Measurements from ENCODE around the gene DGKE.

DGKE gene

GRCh38 chr17:56850591-56850990, 16.6 kb downstream of the DGKE start:
- DNase-seq (ENCODE audit: low read depth), result no peak

- no peak for DNase-seq (ENCODE audit: low read depth)
Observed at GRCh38 chr17:56851008-56851407, 17.1 kb downstream of the DGKE start.

GRCh38 chr17:56861899-56862298, 27.9 kb downstream of the DGKE start:
- no peak for DNase-seq (ENCODE audit: low read depth)

GRCh38 chr17:56863974-56864373, 30.0 kb downstream of the DGKE start:
- no peak for DNase-seq (ENCODE audit: low read depth)

GRCh38 chr17:56866076-56866475, 32.1 kb downstream of the DGKE start:
- no peak for DNase-seq (ENCODE audit: low read depth)

- DNase-seq (ENCODE audit: low read depth), result no peak
Observed at GRCh38 chr17:56866496-56866895, 32.5 kb downstream of the DGKE start.

GRCh38 chr17:56867948-56868376, 34.0 kb downstream of the DGKE start:
- DNase-seq (ENCODE audit: low read depth), result peak; percentile 44

GRCh38 chr17:56868716-56869115, 34.8 kb downstream of the DGKE start:
- no peak for DNase-seq (ENCODE audit: low read depth)

GRCh38 chr17:56870081-56870651, 36.2 kb downstream of the DGKE start:
- DNase-seq (ENCODE audit: low read depth), result no peak

GRCh38 chr17:56876766-56877179, 42.8 kb downstream of the DGKE start:
- DNase-seq (ENCODE audit: low read depth), result no peak

- DNase-seq (ENCODE audit: low read depth), result no peak
Observed at GRCh38 chr17:56879280-56879679, 45.3 kb downstream of the DGKE start.

GRCh38 chr17:56880133-56880532, 46.2 kb downstream of the DGKE start:
- no peak for DNase-seq (ENCODE audit: low read depth)

- no peak for DNase-seq (ENCODE audit: low read depth)
Observed at GRCh38 chr17:56880571-56880970, 46.6 kb downstream of the DGKE start.

- no peak for DNase-seq (ENCODE audit: low read depth)
Observed at GRCh38 chr17:56881685-56882295, 47.8 kb downstream of the DGKE start.

- no peak for DNase-seq (ENCODE audit: low read depth)
Observed at GRCh38 chr17:56883616-56884015, 49.7 kb downstream of the DGKE start.

- no peak for DNase-seq (ENCODE audit: low read depth)
Observed at GRCh38 chr17:56884483-56885311, 50.7 kb downstream of the DGKE start.

- no peak for DNase-seq (ENCODE audit: low read depth)
Observed at GRCh38 chr17:56885312-56885657, 51.3 kb downstream of the DGKE start.

- no peak for DNase-seq (ENCODE audit: low read depth)
Observed at GRCh38 chr17:56886288-56886731, 52.4 kb downstream of the DGKE start.

GRCh38 chr17:56887105-56887504, 53.2 kb downstream of the DGKE start:
- no peak for DNase-seq (ENCODE audit: low read depth)

- no peak for DNase-seq (ENCODE audit: low read depth)
Observed at GRCh38 chr17:56887552-56888467, 53.9 kb downstream of the DGKE start.

- no peak for DNase-seq (ENCODE audit: low read depth)
Observed at GRCh38 chr17:56890390-56890789, 56.4 kb downstream of the DGKE start.
